Endothelial cell (in vitro differentiated cells): ENCODE data around the gene ABLIM2. TPM values are rescaled to one million over a fixed set of nuclear protein-coding genes. Genes with fewer than 3 reads are reported as not detected.

Experiments used
- DNase-seq: peaks from one replicate; pipeline ENCODE4 v3.0.0; 2021; ENCODE audit warnings: low spot score
- H3K27ac Mint-ChIP-seq: one replicate; pipeline ENCODE4 v1.8.0; 2021; ENCODE audit warnings: mixed read lengths, inconsistent platforms; ENCODE audit not compliant: unreplicated experiment
- H3K27me3 Mint-ChIP-seq: one replicate; pipeline ENCODE4 v1.8.0; 2021; ENCODE audit warnings: mild to moderate bottlenecking, moderate library complexity, mixed read lengths, inconsistent platforms; ENCODE audit not compliant: unreplicated experiment
- H3K36me3 Mint-ChIP-seq: one replicate; pipeline ENCODE4 v1.8.0; 2021; ENCODE audit warnings: mild to moderate bottlenecking, low read depth, mixed read lengths, inconsistent platforms; ENCODE audit not compliant: unreplicated experiment
- H3K4me1 Mint-ChIP-seq: one replicate; pipeline ENCODE4 v1.8.0; 2021; ENCODE audit warnings: mild to moderate bottlenecking, mixed read lengths, inconsistent platforms; ENCODE audit not compliant: unreplicated experiment
- H3K4me3 Mint-ChIP-seq: one replicate; pipeline ENCODE4 v1.8.0; 2021; ENCODE audit warnings: mild to moderate bottlenecking, mixed read lengths, inconsistent platforms; ENCODE audit not compliant: unreplicated experiment
- H3K9me3 Mint-ChIP-seq: one replicate; pipeline ENCODE4 v1.8.0; 2021; ENCODE audit warnings: mixed read lengths, inconsistent platforms; ENCODE audit not compliant: unreplicated experiment
- CTCF ChIP-seq: fragments of 200-600 bp; sonication (generic); IDR thresholded peaks from one replicate; pipeline ENCODE4 v1.5.0; 2021; ENCODE audit warnings: antibody characterized with exemption; ENCODE audit not compliant: unreplicated experiment
- total RNA-seq: library from RNA; stranded (reverse); fragmentation: NEBNext Ultra II Directional; extraction: Animal tissue kit (Norgen Biotek cat#: 25700); gene quantifications from one replicate; pipeline ENCODE4 v1.2.1, GENCODE V29; 2021; ENCODE audit not compliant: unreplicated experiment

ABLIM2 gene
- total RNA-seq, 1 donor from 2014 or later, result 0.74 TPM

GRCh38 chr4:8174970-8175369, 16.4 kb upstream of the ABLIM2 start:
- no peak overlapping the region for H3K27ac Mint-ChIP-seq
- no peak for TF ChIP-seq CTCF
- no peaks in the 10 kb centered on the region for H3K36me3 Mint-ChIP-seq
- H3K9me3 Mint-ChIP-seq, result no peaks in the 10 kb centered on the region
- DNase-seq, result no peak
- no peaks in the 10 kb centered on the region for H3K4me1 Mint-ChIP-seq
- peaks cover 1% of the 10 kb centered on the region for H3K27me3 Mint-ChIP-seq
- no peak overlapping the region for H3K4me3 Mint-ChIP-seq

- H3K27ac Mint-ChIP-seq, result no peak overlapping the region
- peaks cover 1% of the 10 kb centered on the region for H3K27me3 Mint-ChIP-seq
- no peak for TF ChIP-seq CTCF
- H3K9me3 Mint-ChIP-seq, result no peaks in the 10 kb centered on the region
- no peaks in the 10 kb centered on the region for H3K36me3 Mint-ChIP-seq
- no peak for DNase-seq
- H3K4me1 Mint-ChIP-seq, result no peaks in the 10 kb centered on the region
- H3K4me3 Mint-ChIP-seq, result no peak overlapping the region
Measured at GRCh38 chr4:8173492-8174242, 15.1 kb upstream of the ABLIM2 start.

GRCh38 chr4:8171984-8172924, 13.6 kb upstream of the ABLIM2 start:
- Mint-ChIP-seq H3K36me3 (no peaks in the 10 kb centered on the region), H3K27ac (no peak overlapping the region), H3K4me3 (no peak overlapping the region), H3K9me3 (no peaks in the 10 kb centered on the region), H3K4me1 (peaks cover 3% of the 10 kb centered on the region), H3K27me3 (peaks cover 1% of the 10 kb centered on the region)
- no peak for DNase-seq
- no peak for TF ChIP-seq CTCF

- no peaks in the 10 kb centered on the region for H3K9me3 Mint-ChIP-seq
- H3K27me3 Mint-ChIP-seq, result peaks cover 9% of the 10 kb centered on the region
- no peaks in the 10 kb centered on the region for H3K36me3 Mint-ChIP-seq
- DNase-seq, result no peak
- peaks cover 3% of the 10 kb centered on the region for H3K4me1 Mint-ChIP-seq
- H3K4me3 Mint-ChIP-seq, result no peak overlapping the region
- TF ChIP-seq CTCF, result no peak
- H3K27ac Mint-ChIP-seq, result no peak overlapping the region
Measured at GRCh38 chr4:8171266-8171665, 12.7 kb upstream of the ABLIM2 start.
